Measurements from ENCODE around the gene RDH13.
"Not testable (repeated sequence)": the region's sequence is repeated elsewhere in the genome, so short reads cannot be mapped to it uniquely, and the experiment has no call there.

Gene RDH13

DNA sequence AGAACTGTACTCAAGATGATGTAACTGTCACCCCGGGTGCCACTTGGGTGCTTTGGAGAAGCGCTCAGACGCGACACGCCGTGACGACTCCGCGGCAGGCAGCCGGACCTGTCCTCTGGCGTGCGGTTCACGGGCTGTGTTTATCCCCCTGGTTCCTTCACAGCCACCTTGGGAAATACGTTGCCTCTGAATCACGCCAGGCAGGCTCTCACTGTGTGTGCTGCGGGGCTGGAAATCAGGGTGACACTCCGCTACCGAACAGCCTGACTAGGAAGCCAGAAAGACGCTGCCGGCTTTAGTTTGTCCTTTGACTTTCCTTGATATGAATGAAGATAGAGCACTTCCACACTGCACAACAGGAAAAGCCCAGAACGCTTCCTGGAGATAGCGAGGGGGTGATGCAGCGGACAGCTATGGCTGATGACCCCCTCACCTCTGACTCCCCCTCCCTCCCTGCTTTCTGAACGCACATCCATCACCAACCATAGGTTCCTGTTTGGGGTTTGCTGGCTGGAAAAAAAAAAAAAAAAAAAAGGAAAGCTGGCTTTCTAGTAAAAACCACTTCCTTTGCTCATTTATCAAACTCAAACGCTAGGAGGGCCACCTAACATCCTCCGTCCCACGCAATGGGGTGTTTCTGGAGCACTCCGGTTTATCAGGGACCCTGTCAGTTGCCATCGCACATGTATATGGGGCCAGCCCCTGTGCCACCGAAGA is 21.2 kb downstream of the RDH13 start:
- Histone ChIP-seq H3K9me2 (replicated peaks; ENCODE audit: control insufficient read depth, low read length) (no peaks in the 10 kb centered on the region), H3K36me3 (ENCODE audit: control insufficient read depth, low read length) (peaks cover 37% of the 10 kb centered on the region), H3F3A (ENCODE audit: control insufficient read depth, insufficient read depth) (no peaks in the 10 kb centered on the region), H3K4me2 (ENCODE audit: low read length) (no peak overlapping the region), H3K4me3 (ENCODE audit: low read length) (no peak overlapping the region), H3K27ac (ENCODE audit: low read depth, low read length) (no peak overlapping the region), H4K20me1 (ENCODE audit: control insufficient read depth, insufficient read depth, low read depth, low read length) (0 out of 2 replicates have a peak, but pooled peaks cover 6% of the 10 kb centered on the region), H3K4me1 (ENCODE audit: control insufficient read depth, low read length) (no peaks in the 10 kb centered on the region), H3K27me3 (ENCODE audit: control insufficient read depth, low read length) (no peaks in the 10 kb centered on the region), H3K9me3 (ENCODE audit: control insufficient read depth, insufficient read depth, low read length) (no peaks in the 10 kb centered on the region), H3K79me2 (ENCODE audit: control insufficient read depth, low read length) (peaks cover 18% of the 10 kb centered on the region)
- TF ChIP-seq CTCF (IDR thresholded peaks at IDR 0.05; ENCODE audit: low read depth, low read length, poor library complexity, severe bottlenecking), result no peak
- no peak for TF ChIP-seq EZH2phosphoT487 (IDR thresholded peaks at IDR 0.05; ENCODE audit: borderline replicate concordance, low read length)

DNA sequence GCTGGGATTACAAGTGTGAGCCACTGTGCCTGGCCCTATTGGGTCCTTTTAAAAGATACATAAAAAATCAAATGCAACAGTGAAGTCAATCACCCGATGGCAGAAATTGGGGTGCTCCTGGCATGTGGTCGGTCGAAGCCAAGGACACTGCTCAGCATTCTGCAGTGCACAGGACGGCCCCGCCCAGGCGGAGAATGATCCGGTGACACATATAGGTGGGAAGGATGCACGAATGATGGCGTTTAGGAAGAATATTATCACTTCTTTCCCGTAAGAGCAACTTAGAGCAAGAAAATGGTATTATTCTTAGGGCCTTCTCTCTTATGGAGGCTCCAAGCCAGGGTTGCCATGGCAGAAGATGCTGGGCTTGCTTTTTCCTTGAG is 21.7 kb downstream of the RDH13 start:
- Histone ChIP-seq H3K27me3 (ENCODE audit: control insufficient read depth, low read length) (no peaks in the 10 kb centered on the region), H4K20me1 (ENCODE audit: control insufficient read depth, insufficient read depth, low read depth, low read length) (0 out of 2 replicates have a peak, but pooled peaks cover 6% of the 10 kb centered on the region), H3F3A (ENCODE audit: control insufficient read depth, insufficient read depth) (no peaks in the 10 kb centered on the region), H3K27ac (ENCODE audit: low read depth, low read length) (no peak overlapping the region), H3K4me3 (ENCODE audit: low read length) (no peak overlapping the region), H3K4me2 (ENCODE audit: low read length) (no peak overlapping the region), H3K9me2 (replicated peaks; ENCODE audit: control insufficient read depth, low read length) (no peaks in the 10 kb centered on the region), H3K36me3 (ENCODE audit: control insufficient read depth, low read length) (peaks cover 32% of the 10 kb centered on the region), H3K9me3 (ENCODE audit: control insufficient read depth, insufficient read depth, low read length) (no peaks in the 10 kb centered on the region), H3K79me2 (ENCODE audit: control insufficient read depth, low read length) (peaks cover 20% of the 10 kb centered on the region), H3K4me1 (ENCODE audit: control insufficient read depth, low read length) (no peaks in the 10 kb centered on the region)
- TF ChIP-seq EZH2phosphoT487 (IDR thresholded peaks at IDR 0.05; ENCODE audit: borderline replicate concordance, low read length) (no peak), CTCF (IDR thresholded peaks at IDR 0.05; ENCODE audit: low read depth, low read length, poor library complexity, severe bottlenecking) (no peak)

- not testable (repeated sequence) for H3K4me3 ChIP-seq (ENCODE audit: low read length); H3K4me1 ChIP-seq (ENCODE audit: control insufficient read depth, low read length); H3K27ac ChIP-seq (ENCODE audit: low read depth, low read length); H3F3A ChIP-seq (ENCODE audit: control insufficient read depth, insufficient read depth); H3K9me2 ChIP-seq (replicated peaks; ENCODE audit: control insufficient read depth, low read length); H4K20me1 ChIP-seq (ENCODE audit: control insufficient read depth, insufficient read depth, low read depth, low read length); H3K4me2 ChIP-seq (ENCODE audit: low read length); H3K27me3 ChIP-seq (ENCODE audit: control insufficient read depth, low read length); H3K9me3 ChIP-seq (ENCODE audit: control insufficient read depth, insufficient read depth, low read length)
- Histone ChIP-seq H3K79me2 (ENCODE audit: control insufficient read depth, low read length) (peaks cover 22% of the 10 kb centered on the region), H3K36me3 (ENCODE audit: control insufficient read depth, low read length) (peaks cover 32% of the 10 kb centered on the region)
These were observed 22.3 kb downstream of the RDH13 start for GRCh38 chr19:55040654-55041053.

- not testable (repeated sequence) for H4K20me1 ChIP-seq (ENCODE audit: control insufficient read depth, insufficient read depth, low read depth, low read length); H3F3A ChIP-seq (ENCODE audit: control insufficient read depth, insufficient read depth)
These were observed 25.3 kb downstream of the RDH13 start for GRCh38 chr19:55037603-55038002.

More at GRCh38 chr19:55037603-55038002, 25.3 kb downstream of the RDH13 start:
- H3K36me3 ChIP-seq (ENCODE audit: control insufficient read depth, low read length), result peaks cover 14% of the 10 kb centered on the region
- not testable (repeated sequence) for H3K27ac ChIP-seq (ENCODE audit: low read depth, low read length); H3K9me3 ChIP-seq (ENCODE audit: control insufficient read depth, insufficient read depth, low read length); H3K9me2 ChIP-seq (replicated peaks; ENCODE audit: control insufficient read depth, low read length); H3K27me3 ChIP-seq (ENCODE audit: control insufficient read depth, low read length); H3K4me2 ChIP-seq (ENCODE audit: low read length); H3K4me1 ChIP-seq (ENCODE audit: control insufficient read depth, low read length); H3K4me3 ChIP-seq (ENCODE audit: low read length)
- peaks cover 47% of the 10 kb centered on the region for H3K79me2 ChIP-seq (ENCODE audit: control insufficient read depth, low read length)
